Dendritic cell treated with granulocyte-macrophage colony-stimulating factor and Interleukin-4, amounts not matched to agents 40 ng/mL and 50 ng/mL, for 4 days (primary cell): Measurements from ENCODE around the gene CCDC188.
A peak's percentile ranks its signal among the peaks of the same experiment; 100 is the strongest.

ENCODE experiments used
- H3K27ac Mint-ChIP-seq: one replicate; pipeline ENCODE4 v1.8.0; 2022; ENCODE audit warnings: mild to moderate bottlenecking, mixed read lengths
- H3K27me3 Mint-ChIP-seq: one replicate; pipeline ENCODE4 v1.8.0; 2022; ENCODE audit warnings: mild to moderate bottlenecking, mixed read lengths
- H3K36me3 Mint-ChIP-seq: one replicate; pipeline ENCODE4 v1.8.0; 2022; ENCODE audit warnings: low read depth, mixed read lengths
- H3K4me1 Mint-ChIP-seq: one replicate; pipeline ENCODE4 v1.8.0; 2022; ENCODE audit warnings: low read depth, mixed read lengths
- H3K4me3 Mint-ChIP-seq: one replicate; pipeline ENCODE4 v1.8.0; 2022; ENCODE audit warnings: mild to moderate bottlenecking, moderate library complexity, mixed read lengths
- H3K9me3 Mint-ChIP-seq: one replicate; pipeline ENCODE4 v1.8.0; 2022; ENCODE audit warnings: mixed read lengths
- intact Hi-C: fragments of 100-400 bp; cut with micrococcal nuclease; formaldehyde crosslinking; loops from one replicate; pipeline ENCODE4 v1.15.0; 2022

CCDC188 gene

GRCh38 chr22:20191000-20191515, 40.2 kb upstream of the CCDC188 start:
- Mint-ChIP-seq H3K9me3 (no peaks in the 10 kb centered on the region), H3K27me3 (no peaks in the 10 kb centered on the region), H3K4me1 (no peaks in the 10 kb centered on the region), H3K27ac (no peak overlapping the region), H3K36me3 (no peaks in the 10 kb centered on the region), H3K4me3 (no peak overlapping the region)
- intact Hi-C loops = no loop called here

GRCh38 chr22:20188567-20188877, 37.7 kb upstream of the CCDC188 start:
- Mint-ChIP-seq H3K4me3 (no peak overlapping the region), H3K27me3 (peaks cover 5% of the 10 kb centered on the region), H3K9me3 (no peaks in the 10 kb centered on the region), H3K4me1 (no peaks in the 10 kb centered on the region), H3K27ac (no peak overlapping the region), H3K36me3 (no peaks in the 10 kb centered on the region)
- intact Hi-C loops = no loop called here

DNA sequence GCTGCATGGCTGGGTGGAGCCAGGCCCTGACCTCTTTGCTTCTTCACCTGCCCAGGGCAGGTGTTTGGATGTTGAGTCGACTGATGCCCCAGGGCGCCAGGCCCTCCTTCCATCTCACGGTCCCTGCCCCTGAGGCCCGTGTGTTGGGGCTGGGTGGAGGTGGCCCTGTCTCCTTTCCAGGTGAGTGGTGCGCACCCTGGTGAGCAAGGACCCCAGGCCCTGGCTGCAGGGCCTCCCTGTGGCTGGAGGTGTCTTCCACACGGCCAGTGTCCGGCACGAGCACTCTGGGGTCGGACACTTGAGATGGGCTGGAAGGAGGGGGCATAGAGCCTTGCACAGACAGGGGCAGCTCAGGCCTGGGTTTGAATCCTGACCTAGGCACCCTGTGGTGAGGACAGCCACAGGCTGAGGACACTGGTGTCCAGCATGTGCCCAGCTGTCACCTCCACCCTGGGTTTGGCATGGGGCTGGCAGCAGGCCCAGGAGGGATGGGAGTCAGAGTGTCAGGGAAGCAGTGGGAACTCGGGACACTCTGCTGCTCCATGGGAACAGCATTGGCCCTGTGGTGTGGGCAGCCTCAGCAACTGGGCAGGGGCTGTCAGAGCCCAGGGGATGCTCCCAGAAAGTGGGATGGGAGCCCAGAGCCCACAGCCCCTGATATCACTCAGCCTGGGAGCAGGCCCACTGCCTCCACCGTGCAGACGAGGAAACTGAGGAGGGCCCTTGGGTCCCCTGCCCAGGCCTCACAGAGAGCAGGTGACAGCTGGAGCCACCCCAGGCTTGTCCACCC, 37.1 kb upstream of the CCDC188 start:
- no peaks in the 10 kb centered on the region for H3K9me3 Mint-ChIP-seq
- H3K36me3 Mint-ChIP-seq = no peaks in the 10 kb centered on the region
- H3K27ac Mint-ChIP-seq = no peak overlapping the region
- peaks cover 5% of the 10 kb centered on the region for H3K27me3 Mint-ChIP-seq
- H3K4me1 Mint-ChIP-seq = no peaks in the 10 kb centered on the region
- H3K4me3 Mint-ChIP-seq = no peak overlapping the region
- intact Hi-C loops = no loop called here

DNA sequence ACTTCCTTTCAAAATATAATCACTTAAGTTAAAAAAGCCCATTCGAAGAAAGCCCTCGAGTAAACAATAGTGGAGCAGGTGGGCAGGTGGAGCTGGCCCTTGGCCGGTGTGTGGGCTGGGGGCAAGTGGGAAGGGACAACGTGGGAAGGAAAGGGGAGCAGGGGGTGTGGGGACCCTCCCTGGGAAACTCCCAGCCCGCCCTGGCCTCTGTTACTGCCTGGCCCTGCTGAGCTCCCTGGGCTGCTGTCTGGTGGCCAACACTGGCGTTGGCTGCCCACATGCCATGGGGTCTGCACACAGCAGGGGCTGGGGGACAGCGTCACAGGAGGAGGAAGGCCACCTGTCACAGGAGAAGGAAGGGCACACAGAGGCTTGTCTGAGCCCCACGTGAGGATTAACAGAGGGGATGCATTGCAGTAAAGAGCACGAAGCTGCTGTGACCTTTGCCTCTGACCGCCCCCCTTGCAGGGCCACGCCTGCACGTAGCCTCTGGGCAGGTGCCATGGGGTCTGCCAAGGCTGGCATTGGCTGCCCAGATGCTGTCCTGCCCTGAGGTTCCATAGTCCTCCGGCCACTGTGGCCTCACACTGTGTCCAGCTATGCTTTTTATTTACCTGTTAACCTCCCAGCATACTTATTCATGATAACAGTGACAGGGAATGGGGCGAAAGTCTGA, 36.2 kb upstream of the CCDC188 start:
- intact Hi-C loops = no loop called here
- H3K4me1 Mint-ChIP-seq = no peaks in the 10 kb centered on the region

DNA sequence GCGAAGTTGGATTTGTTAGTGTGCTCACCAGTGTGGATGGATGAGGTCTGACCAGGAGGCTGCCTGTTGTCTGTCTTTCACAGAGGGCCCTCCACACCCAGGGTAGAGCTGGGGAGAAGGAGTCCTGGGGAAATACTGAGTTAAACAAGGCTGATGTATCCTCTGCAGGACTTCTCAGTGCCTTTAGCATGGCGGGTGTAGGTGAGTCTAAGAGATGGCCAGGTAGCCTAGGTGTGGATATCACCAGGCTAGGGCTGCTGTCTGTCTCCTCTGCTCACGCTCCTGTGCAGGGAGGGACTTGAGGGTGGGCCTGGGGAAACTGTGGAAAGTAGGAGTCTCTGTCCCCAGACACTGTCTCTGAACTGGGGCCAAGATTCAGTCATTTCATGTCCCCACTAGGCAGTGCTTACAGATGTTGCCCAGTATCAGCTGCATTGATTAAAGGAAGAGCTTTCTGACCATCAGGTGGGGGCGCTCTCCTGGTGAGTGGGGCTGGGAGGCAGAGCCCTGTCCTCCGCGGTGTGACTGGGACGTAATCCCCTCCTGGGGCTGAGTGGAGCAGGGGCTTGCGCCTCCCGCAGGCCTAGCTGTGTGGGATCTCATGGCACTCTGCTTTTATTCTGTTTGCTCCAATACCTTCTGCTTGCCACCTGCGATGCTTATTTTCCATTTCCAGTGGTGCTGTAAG, 35.5 kb upstream of the CCDC188 start:
- H3K9me3 Mint-ChIP-seq = no peaks in the 10 kb centered on the region
- no peaks in the 10 kb centered on the region for H3K36me3 Mint-ChIP-seq
- peaks cover 5% of the 10 kb centered on the region for H3K27me3 Mint-ChIP-seq
- no peak overlapping the region for H3K4me3 Mint-ChIP-seq
- H3K27ac Mint-ChIP-seq = no peak overlapping the region
- no peaks in the 10 kb centered on the region for H3K4me1 Mint-ChIP-seq
- intact Hi-C loops = no loop called here

More for the DNA sequence above, 36.2 kb upstream of the CCDC188 start:
- H3K4me3 Mint-ChIP-seq = no peak overlapping the region
- peaks cover 5% of the 10 kb centered on the region for H3K27me3 Mint-ChIP-seq
- no peaks in the 10 kb centered on the region for H3K36me3 Mint-ChIP-seq
- H3K27ac Mint-ChIP-seq = no peak overlapping the region
- no peaks in the 10 kb centered on the region for H3K9me3 Mint-ChIP-seq

GRCh38 chr22:20185750-20186149, 34.9 kb upstream of the CCDC188 start:
- Mint-ChIP-seq H3K4me1 (no peaks in the 10 kb centered on the region), H3K27me3 (peaks cover 5% of the 10 kb centered on the region), H3K4me3 (no peak overlapping the region), H3K27ac (no peak overlapping the region), H3K36me3 (no peaks in the 10 kb centered on the region), H3K9me3 (no peaks in the 10 kb centered on the region)
- intact Hi-C loops = no loop called here

GRCh38 chr22:20184501-20185165, 33.8 kb upstream of the CCDC188 start:
- Mint-ChIP-seq H3K27me3 (peaks cover 5% of the 10 kb centered on the region), H3K9me3 (no peaks in the 10 kb centered on the region), H3K4me3 (no peak overlapping the region), H3K36me3 (no peaks in the 10 kb centered on the region), H3K27ac (no peak overlapping the region), H3K4me1 (no peaks in the 10 kb centered on the region)
- intact Hi-C loops = no loop called here

DNA sequence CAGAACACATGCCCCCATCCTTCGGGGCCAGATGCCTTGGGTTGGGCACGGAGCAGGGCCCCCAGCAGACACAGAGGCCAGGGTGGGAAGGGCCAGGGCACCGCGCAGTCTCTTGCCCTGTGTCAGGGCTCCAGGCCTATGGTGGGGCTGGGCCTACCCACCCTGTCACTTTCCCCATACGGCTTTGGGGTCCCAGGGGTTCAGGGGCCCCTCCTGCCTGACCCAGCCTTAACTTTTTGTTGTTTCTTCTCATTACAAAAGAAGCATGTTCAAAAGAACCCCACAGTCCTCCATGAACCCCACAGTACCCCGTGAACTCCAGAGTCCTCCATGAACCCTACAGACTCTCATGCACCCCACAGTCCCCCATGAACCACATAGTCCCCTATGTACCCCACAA, 33.0 kb upstream of the CCDC188 start:
- Mint-ChIP-seq H3K27ac (no peak overlapping the region), H3K36me3 (no peaks in the 10 kb centered on the region), H3K4me1 (no peaks in the 10 kb centered on the region), H3K27me3 (peaks cover 5% of the 10 kb centered on the region), H3K4me3 (no peak overlapping the region), H3K9me3 (no peaks in the 10 kb centered on the region)
- intact Hi-C loops = no loop called here

DNA sequence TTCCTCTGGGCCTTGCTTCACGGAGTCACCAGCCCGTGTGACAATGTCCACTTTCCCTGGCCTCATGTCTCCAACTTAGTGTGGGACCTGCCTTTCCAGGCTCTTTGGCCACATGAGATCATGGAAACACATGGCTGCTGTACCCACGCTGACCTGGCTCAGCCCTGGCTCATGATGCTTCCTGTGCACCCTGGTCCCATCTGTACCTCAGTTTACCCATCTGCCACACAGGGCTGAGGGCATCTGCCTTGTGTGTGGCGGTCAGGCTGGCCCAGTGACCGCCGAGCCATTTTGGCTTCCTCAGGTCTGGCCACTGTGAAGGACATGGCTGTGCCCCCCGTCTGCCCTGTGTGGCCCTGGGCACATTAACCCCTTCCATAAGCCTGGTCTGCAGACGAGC, 32.2 kb upstream of the CCDC188 start:
- H3K9me3 Mint-ChIP-seq = no peaks in the 10 kb centered on the region
- no peak overlapping the region for H3K27ac Mint-ChIP-seq
- no peak overlapping the region for H3K4me3 Mint-ChIP-seq
- no peaks in the 10 kb centered on the region for H3K4me1 Mint-ChIP-seq
- peaks cover 5% of the 10 kb centered on the region for H3K27me3 Mint-ChIP-seq
- no peaks in the 10 kb centered on the region for H3K36me3 Mint-ChIP-seq
- intact Hi-C loops = no loop called here

- no peaks in the 10 kb centered on the region for H3K9me3 Mint-ChIP-seq
- H3K4me3 Mint-ChIP-seq = no peak overlapping the region
- H3K36me3 Mint-ChIP-seq = no peaks in the 10 kb centered on the region
- intact Hi-C loops = no loop called here
- no peaks in the 10 kb centered on the region for H3K4me1 Mint-ChIP-seq
- H3K27ac Mint-ChIP-seq = no peak overlapping the region
- peaks cover 5% of the 10 kb centered on the region for H3K27me3 Mint-ChIP-seq
These were observed 31.5 kb upstream of the CCDC188 start for GRCh38 chr22:20182365-20182764.

- intact Hi-C loops = no loop called here
- Mint-ChIP-seq H3K27ac (no peak overlapping the region), H3K4me3 (no peak overlapping the region), H3K9me3 (no peaks in the 10 kb centered on the region), H3K4me1 (no peaks in the 10 kb centered on the region), H3K36me3 (no peaks in the 10 kb centered on the region), H3K27me3 (peaks cover 5% of the 10 kb centered on the region)
These were observed 31.0 kb upstream of the CCDC188 start for GRCh38 chr22:20181884-20182236.

DNA sequence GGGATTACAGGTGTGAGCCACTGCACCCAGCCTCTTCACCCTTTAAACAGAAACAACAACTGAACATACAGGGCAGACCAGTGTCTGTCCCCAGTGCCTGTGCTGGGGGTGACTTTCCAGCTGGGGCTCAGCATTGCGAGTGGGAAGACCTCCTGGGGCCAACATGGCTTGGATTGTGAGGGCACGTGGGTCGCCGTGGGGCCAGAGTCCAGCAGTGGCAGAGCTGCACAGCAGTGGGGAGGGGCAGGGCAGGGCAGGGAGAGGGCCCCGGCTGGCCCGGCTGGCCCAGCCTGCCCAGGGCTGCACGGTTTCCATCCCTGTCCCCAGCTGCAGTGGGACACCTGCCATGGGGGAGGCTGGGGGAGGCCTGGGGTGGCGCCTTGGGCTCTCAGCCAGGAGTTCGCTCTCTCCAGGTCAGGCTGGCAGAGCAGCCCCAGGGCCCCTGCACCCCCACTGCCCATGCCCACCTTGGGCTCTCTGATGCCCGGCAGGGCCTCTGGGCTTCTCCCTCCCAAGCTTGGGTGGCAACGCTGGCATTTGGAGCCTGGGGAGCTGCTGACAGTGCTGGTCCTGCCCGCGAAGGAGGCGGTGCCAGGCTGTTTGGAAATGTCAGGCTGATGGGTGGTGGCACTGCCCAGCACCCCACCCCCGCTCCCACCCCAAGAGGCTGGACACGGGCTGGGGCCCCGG, 30.5 kb upstream of the CCDC188 start:
- Mint-ChIP-seq H3K4me3 (no peak overlapping the region), H3K9me3 (no peaks in the 10 kb centered on the region), H3K4me1 (no peaks in the 10 kb centered on the region), H3K27ac (no peak overlapping the region), H3K27me3 (peaks cover 5% of the 10 kb centered on the region), H3K36me3 (no peaks in the 10 kb centered on the region)
- intact Hi-C loops = no loop called here

DNA sequence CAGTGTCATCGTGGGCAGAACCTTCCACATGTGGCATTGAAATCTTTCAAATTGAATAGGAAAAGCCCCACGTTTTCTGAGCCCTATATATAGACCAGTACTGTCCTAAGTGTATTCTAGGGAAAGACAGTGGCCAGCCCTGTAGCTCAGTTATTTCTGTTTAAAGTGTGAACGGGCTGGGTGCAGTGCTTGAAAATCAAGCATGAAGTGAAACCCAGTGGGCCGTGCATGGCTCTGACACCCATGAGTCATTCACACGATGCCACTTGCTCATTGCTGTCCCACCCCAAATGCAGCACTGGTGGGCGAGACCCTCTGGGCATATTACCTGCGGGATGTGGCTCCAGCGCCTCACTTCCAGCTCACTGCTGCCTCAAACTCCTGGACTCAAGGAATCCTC, 29.8 kb upstream of the CCDC188 start:
- H3K27ac Mint-ChIP-seq = peak overlapping the region; percentile 20
- no peak overlapping the region for H3K4me3 Mint-ChIP-seq
- no peaks in the 10 kb centered on the region for H3K4me1 Mint-ChIP-seq
- peaks cover 4% of the 10 kb centered on the region for H3K27me3 Mint-ChIP-seq
- intact Hi-C loops = no loop called here
- no peaks in the 10 kb centered on the region for H3K9me3 Mint-ChIP-seq
- no peaks in the 10 kb centered on the region for H3K36me3 Mint-ChIP-seq
